Effector memory CD4-positive, alpha-beta T cell (primary cell): ENCODE measurements around the gene RPP38.

Source experiments
- DNase-seq, 3 donors: peaks; one replicate each; pipeline ENCODE4 v3.0.0-alpha.2; 2020
- H3K27ac ChIP-seq: 2 replicates; pipeline ENCODE4 v1.7.0; 2013; ENCODE audit warnings: mild to moderate bottlenecking, low read length, moderate library complexity; ENCODE audit not compliant: insufficient read depth, poor library complexity, severe bottlenecking
- H3K27me3 ChIP-seq: replicated peaks from 2 replicates; pipeline ENCODE4 v1.7.0; 2013; ENCODE audit warnings: mild to moderate bottlenecking, low read length; ENCODE audit not compliant: insufficient read depth, control insufficient read depth, poor library complexity, severe bottlenecking
- H3K36me3 ChIP-seq: 2 replicates; pipeline ENCODE4 v1.7.0; 2013; ENCODE audit warnings: mild to moderate bottlenecking, low read length, moderate library complexity; ENCODE audit not compliant: control insufficient read depth, insufficient read depth
- H3K4me1 ChIP-seq: 2 replicates; pipeline ENCODE4 v1.7.0; 2013; ENCODE audit warnings: low read length, mild to moderate bottlenecking; ENCODE audit not compliant: control insufficient read depth, insufficient read depth, poor library complexity, severe bottlenecking
- H3K4me3 ChIP-seq: 2 replicates; pipeline ENCODE4 v1.7.0; 2013; ENCODE audit warnings: low read length, low read depth, mild to moderate bottlenecking; ENCODE audit not compliant: insufficient read depth, poor library complexity, severe bottlenecking
- H3K9me3 ChIP-seq: 2 replicates; pipeline ENCODE4 v1.7.0; 2013; ENCODE audit warnings: mild to moderate bottlenecking, low read length, moderate library complexity; ENCODE audit not compliant: control insufficient read depth
- total RNA-seq, 3 donors: gene quantifications; one replicate each; lab custom pipeline; 2026; lab: John Stamatoyannopoulos, UW

The RPP38 gene
- total RNA-seq, result 6.2 to 13.2 (median 7.4) reads per million in 3 donors

- Histone ChIP-seq H3K27ac (peak within 1 kb of the TSS; percentile 98), H3K4me3 (peak within 1 kb of the TSS; percentile 79), H3K9me3 (no peaks in the 10 kb centered on the region), H3K4me1 (peaks cover 13% of the 10 kb centered on the region), H3K27me3 (no peaks in the 10 kb centered on the region), H3K36me3 (peaks cover 9% of the 10 kb centered on the region)
- DNase-seq, result peak; percentile 83 to 93 (median 89)
These were observed at the start of gene RPP38 for GRCh38 chr10:15097011-15097812. RPP38 (plus strand) TSS chr10:15097355; CDS start chr10:15103315, 5,960 bp downstream.

- no peaks in the 10 kb centered on the region for H3K36me3 ChIP-seq
- no peaks in the 10 kb centered on the region for H3K27me3 ChIP-seq
- H3K9me3 ChIP-seq, result no peaks in the 10 kb centered on the region
- no peak overlapping the region for H3K27ac ChIP-seq
- no peaks in the 10 kb centered on the region for H3K4me1 ChIP-seq
- no peak for DNase-seq
- H3K4me3 ChIP-seq, result no peak overlapping the region
These were observed 47.6 kb upstream of the RPP38 start for GRCh38 chr10:15049533-15049932.

GRCh38 chr10:15052121-15052520 is 45.0 kb upstream of the RPP38 start:
- DNase-seq, result no peak
- Histone ChIP-seq H3K27me3 (no peaks in the 10 kb centered on the region), H3K4me1 (no peaks in the 10 kb centered on the region), H3K9me3 (no peaks in the 10 kb centered on the region), H3K36me3 (no peaks in the 10 kb centered on the region), H3K27ac (no peak overlapping the region), H3K4me3 (no peak overlapping the region)

GRCh38 chr10:15053061-15053460 is 44.1 kb upstream of the RPP38 start:
- Histone ChIP-seq H3K27ac (no peak overlapping the region), H3K36me3 (no peaks in the 10 kb centered on the region), H3K27me3 (no peaks in the 10 kb centered on the region), H3K4me1 (no peaks in the 10 kb centered on the region), H3K4me3 (no peak overlapping the region), H3K9me3 (no peaks in the 10 kb centered on the region)
- DNase-seq, result no peak

GRCh38 chr10:15058689-15059088 is 38.5 kb upstream of the RPP38 start:
- H3K27ac ChIP-seq, result no peak overlapping the region
- no peaks in the 10 kb centered on the region for H3K9me3 ChIP-seq
- no peak for DNase-seq
- no peaks in the 10 kb centered on the region for H3K4me1 ChIP-seq
- H3K27me3 ChIP-seq, result no peaks in the 10 kb centered on the region
- no peak overlapping the region for H3K4me3 ChIP-seq
- H3K36me3 ChIP-seq, result no peaks in the 10 kb centered on the region

- no peaks in the 10 kb centered on the region for H3K27me3 ChIP-seq
- DNase-seq, result no peak
- no peaks in the 10 kb centered on the region for H3K4me1 ChIP-seq
These were observed 37.2 kb upstream of the RPP38 start for GRCh38 chr10:15059914-15060313.

GRCh38 chr10:15060638-15061037 is 36.5 kb upstream of the RPP38 start:
- no peaks in the 10 kb centered on the region for H3K4me1 ChIP-seq
- DNase-seq, result no peak

More at GRCh38 chr10:15059914-15060313, 37.2 kb upstream of the RPP38 start:
- Histone ChIP-seq H3K27ac (no peak overlapping the region), H3K4me3 (no peak overlapping the region), H3K9me3 (no peaks in the 10 kb centered on the region), H3K36me3 (no peaks in the 10 kb centered on the region)

GRCh38 chr10:15067154-15067553 is 30.0 kb upstream of the RPP38 start:
- H3K27ac ChIP-seq, result no peak overlapping the region
- H3K36me3 ChIP-seq, result no peaks in the 10 kb centered on the region
- H3K4me1 ChIP-seq, result no peaks in the 10 kb centered on the region
- no peak overlapping the region for H3K4me3 ChIP-seq
- no peaks in the 10 kb centered on the region for H3K27me3 ChIP-seq
- H3K9me3 ChIP-seq, result no peaks in the 10 kb centered on the region
- DNase-seq, result no peak

More at GRCh38 chr10:15060638-15061037, 36.5 kb upstream of the RPP38 start:
- no peaks in the 10 kb centered on the region for H3K27me3 ChIP-seq
- no peaks in the 10 kb centered on the region for H3K9me3 ChIP-seq
- H3K36me3 ChIP-seq, result no peaks in the 10 kb centered on the region
- H3K27ac ChIP-seq, result no peak overlapping the region
- H3K4me3 ChIP-seq, result no peak overlapping the region

- H3K4me3 ChIP-seq, result no peak overlapping the region
- no peaks in the 10 kb centered on the region for H3K9me3 ChIP-seq
- H3K27me3 ChIP-seq, result no peaks in the 10 kb centered on the region
- no peak for DNase-seq
- H3K36me3 ChIP-seq, result no peaks in the 10 kb centered on the region
- H3K4me1 ChIP-seq, result no peaks in the 10 kb centered on the region
- no peak overlapping the region for H3K27ac ChIP-seq
These were observed 28.4 kb upstream of the RPP38 start for GRCh38 chr10:15068802-15069201.

GRCh38 chr10:15069230-15069629 is 27.9 kb upstream of the RPP38 start:
- H3K9me3 ChIP-seq, result no peaks in the 10 kb centered on the region
- H3K4me3 ChIP-seq, result no peak overlapping the region
- no peaks in the 10 kb centered on the region for H3K4me1 ChIP-seq
- no peak overlapping the region for H3K27ac ChIP-seq
- no peaks in the 10 kb centered on the region for H3K36me3 ChIP-seq
- no peak for DNase-seq
- peaks cover 3% of the 10 kb centered on the region for H3K27me3 ChIP-seq
